GM13976 (cell line): ENCODE results near the gene TNFAIP2.

Experiments
- DNase-seq: peaks from one replicate; pipeline ENCODE4 v3.0.0; 2012; ENCODE audit warnings: low spot score
- in situ Hi-C: fragments of 300-500 bp; cut with MboI; formaldehyde crosslinking; loops from one replicate; pipeline ENCODE4 v1.12.0; 2022; ENCODE audit warnings: low sequenced_read_pairs, mixed read lengths, inconsistent platforms; ENCODE audit not compliant: unreplicated experiment
- TF ChIP-seq, protein P1 (sequence below): IDR thresholded peaks from 2 replicates; pipeline ENCODE4 v1.5.1; 2012; ENCODE audit warnings: borderline replicate concordance, mild to moderate bottlenecking; ENCODE audit not compliant: insufficient read depth; ENCODE audit errors: extremely low read depth, missing control alignments, control extremely low read depth

Gene TNFAIP2

DNA sequence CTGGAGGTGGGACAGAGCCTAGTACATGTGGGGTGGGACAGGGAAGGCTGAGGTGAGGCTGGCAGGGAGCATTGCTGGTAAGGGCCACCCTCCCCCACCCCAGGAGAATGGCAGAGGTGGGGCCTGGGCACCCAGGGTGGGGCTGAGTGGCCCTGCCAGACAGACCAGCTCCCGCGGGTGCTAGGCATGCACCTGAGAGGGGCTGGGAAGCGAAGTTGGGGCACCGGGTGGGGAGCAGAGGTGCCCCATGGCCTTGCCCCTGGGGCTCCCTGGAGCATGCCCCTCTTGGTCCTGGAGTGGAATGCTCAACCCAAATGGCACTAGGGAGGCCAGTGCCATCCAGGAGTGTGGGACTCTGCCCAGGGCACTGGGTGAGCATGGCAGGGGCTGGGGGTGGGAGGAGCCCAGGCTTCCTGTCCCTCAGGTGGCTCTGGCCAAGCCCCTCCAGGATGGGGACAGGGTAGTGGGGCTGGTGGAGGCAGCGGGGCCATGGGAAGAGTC, 1.3 kb downstream of the TNFAIP2 start:
- TF ChIP-seq, protein P1, sequence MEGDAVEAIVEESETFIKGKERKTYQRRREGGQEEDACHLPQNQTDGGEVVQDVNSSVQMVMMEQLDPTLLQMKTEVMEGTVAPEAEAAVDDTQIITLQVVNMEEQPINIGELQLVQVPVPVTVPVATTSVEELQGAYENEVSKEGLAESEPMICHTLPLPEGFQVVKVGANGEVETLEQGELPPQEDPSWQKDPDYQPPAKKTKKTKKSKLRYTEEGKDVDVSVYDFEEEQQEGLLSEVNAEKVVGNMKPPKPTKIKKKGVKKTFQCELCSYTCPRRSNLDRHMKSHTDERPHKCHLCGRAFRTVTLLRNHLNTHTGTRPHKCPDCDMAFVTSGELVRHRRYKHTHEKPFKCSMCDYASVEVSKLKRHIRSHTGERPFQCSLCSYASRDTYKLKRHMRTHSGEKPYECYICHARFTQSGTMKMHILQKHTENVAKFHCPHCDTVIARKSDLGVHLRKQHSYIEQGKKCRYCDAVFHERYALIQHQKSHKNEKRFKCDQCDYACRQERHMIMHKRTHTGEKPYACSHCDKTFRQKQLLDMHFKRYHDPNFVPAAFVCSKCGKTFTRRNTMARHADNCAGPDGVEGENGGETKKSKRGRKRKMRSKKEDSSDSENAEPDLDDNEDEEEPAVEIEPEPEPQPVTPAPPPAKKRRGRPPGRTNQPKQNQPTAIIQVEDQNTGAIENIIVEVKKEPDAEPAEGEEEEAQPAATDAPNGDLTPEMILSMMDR, result no peak
- no peak for DNase-seq
- in situ Hi-C loops, result no loop called here

- TF ChIP-seq, protein P1, result no peak
- DNase-seq, result no peak
- in situ Hi-C loops, result no loop called here
Measured at GRCh38 chr14:103125098-103126070, 2.1 kb downstream of the TNFAIP2 start.

DNA sequence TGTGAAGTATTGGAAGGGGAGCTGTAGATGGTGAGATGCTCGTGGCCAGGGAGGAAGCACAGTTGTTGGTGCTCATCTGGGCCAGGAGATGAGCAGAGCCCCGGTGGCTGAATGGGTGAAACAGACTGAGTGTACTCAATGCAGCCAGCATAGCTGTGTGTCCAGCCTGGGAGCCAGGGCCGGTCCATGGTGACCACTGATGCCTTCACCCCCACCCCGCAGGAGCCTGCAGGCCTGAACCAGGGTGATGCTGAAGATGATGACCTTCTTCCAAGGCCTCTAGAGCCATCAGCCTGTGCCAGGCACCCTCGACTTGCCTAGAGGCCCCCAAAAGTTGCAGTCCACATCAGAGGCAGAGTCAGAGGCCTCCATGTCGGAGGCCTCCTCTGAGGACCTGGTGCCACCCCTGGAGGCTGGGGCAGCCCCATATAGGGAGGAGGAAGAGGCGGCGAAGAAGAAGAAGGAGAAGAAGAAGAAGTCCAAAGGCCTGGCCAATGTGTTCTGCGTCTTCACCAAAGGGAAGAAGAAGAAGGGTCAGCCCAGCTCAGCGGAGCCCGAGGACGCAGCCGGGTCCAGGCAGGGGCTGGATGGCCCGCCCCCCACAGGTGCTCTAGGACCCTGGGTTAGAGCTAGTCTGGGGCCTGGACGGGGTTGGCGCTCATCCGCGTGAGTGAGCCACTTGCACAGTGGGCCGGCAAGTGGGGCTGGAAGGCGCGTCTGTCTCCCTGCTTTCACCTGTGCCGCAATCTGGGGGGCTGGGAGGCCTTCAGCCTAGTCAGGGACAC, 3.0 kb downstream of the TNFAIP2 start:
- TF ChIP-seq, protein P1, result no peak
- no peak for DNase-seq
- in situ Hi-C loops, result no loop called here

- no peak for DNase-seq
- in situ Hi-C loops, result no loop called here
- TF ChIP-seq, protein P1, result no peak
Measured at GRCh38 chr14:103126873-103127304, 3.6 kb downstream of the TNFAIP2 start.

DNA sequence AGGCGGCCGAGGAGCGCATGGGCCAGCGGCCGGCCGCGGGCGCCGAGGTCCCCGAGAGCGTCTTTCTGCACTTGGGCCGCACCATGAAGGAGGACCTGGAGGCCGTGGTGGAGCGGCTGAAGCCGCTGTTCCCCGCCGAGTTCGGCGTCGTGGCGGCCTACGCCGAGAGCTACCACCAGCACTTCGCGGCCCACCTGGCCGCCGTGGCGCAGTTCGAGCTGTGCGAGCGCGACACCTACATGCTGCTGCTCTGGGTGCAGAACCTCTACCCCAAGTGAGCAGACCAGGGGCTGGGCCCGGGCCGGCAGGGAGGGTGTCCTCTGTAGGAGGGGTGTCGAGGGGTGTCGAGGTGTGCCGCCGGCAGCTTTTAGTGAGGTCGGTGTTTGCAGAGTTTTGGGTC, 4.1 kb downstream of the TNFAIP2 start:
- in situ Hi-C loops, result no loop called here
- DNase-seq, result no peak

GRCh38 chr14:103127861-103128598, 4.8 kb downstream of the TNFAIP2 start:
- TF ChIP-seq, protein P1, result no peak
- DNase-seq, result no peak
- in situ Hi-C loops, result no loop called here

More for the DNA sequence above, 4.1 kb downstream of the TNFAIP2 start:
- TF ChIP-seq, protein P1, result no peak
